HG03175 (cell line): ENCODE results near the gene ATOSA.

Experiments used
- ATAC-seq: cut with Tn5 transposase; IDR thresholded peaks from one replicate; pipeline ENCODE4 v1.9.1; 2021; ENCODE audit warnings: mild to moderate bottlenecking, moderate library complexity; ENCODE audit not compliant: unreplicated experiment

Gene ATOSA

DNA sequence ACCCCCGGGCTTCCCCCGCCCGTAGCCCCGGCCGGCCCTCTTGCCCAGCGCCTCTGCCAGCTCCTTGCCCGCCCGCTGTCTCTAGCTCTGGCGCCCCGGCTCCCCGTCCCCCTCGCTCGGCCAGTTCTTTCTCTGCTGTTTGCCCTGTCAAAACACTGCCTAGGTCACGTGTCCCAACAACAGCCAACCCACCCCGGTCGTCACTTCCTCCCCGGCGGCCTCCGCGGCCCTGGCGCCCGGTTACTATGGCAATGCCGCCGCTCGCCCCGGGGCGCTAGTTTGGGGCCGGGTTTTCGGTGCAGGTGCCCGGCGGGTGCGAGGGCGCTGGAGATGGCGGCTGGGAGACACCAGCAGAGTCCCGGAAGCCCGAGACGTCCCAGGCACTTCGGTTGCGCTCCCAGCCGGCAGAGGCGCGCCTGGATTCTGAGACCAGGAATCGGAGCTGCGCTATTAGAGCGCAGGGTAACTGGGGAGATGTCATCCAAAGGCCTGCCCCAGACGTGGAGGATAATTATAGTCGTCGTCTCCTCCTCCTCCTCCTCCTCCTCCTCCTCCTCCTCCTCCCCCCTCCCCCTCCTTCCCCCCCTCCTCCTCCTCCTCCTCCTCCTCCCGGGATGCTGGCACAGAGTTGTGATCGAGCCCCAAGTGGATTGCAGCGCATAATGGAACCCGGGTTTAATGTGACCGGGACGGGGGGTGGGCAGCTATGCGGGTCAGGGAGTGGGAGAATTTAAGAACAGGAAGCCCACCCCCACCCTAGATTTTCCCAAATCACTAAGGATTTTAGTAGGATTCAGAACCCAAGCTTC is at the start of gene ATOSA:
Gene ATOSA (minus strand): TSS at position 157 of the 809 bp plus-strand sequence. CDS start 1,367 bp downstream, outside the sequence.
- ATAC-seq: peak; percentile 68

DNA sequence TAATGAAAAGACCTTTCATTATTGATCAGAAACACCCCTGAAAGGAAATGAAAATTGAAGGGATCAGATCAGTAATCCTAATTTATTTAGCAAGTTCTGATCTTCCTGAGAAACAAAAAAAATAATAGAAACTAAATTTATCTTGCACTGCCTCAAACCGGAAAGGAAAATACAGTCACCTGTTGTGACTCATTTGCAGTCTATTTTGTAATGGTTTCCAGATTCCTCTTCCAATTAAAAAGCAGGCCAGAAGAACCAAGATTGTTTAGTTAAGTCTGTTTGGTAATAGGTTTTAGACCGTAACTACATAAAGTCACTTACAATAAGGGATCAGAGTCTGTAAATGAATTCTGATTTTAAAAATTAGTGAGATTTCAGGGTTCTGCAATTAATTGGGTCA is 49.7 kb upstream of the ATOSA start:
- no peak for ATAC-seq

DNA sequence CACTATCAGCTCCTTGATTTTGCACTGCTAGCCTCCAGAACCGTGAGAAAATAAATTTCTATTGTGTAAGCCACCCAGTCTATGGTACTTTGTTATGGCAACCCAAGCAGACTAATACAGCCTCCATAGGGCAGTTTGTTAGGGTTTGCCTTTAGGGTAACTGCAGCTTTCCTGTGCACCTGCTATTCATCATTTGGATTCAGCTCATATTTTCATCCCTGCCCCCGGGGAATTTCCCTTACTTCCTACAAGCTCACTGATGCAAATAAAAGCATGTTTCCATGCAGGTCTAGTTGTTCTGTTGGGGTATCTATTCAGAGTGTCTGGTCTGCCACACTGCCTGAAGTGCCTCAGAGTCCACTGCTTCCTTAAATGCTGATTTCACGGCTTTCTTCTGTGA is 48.6 kb upstream of the ATOSA start:
- no peak for ATAC-seq

DNA sequence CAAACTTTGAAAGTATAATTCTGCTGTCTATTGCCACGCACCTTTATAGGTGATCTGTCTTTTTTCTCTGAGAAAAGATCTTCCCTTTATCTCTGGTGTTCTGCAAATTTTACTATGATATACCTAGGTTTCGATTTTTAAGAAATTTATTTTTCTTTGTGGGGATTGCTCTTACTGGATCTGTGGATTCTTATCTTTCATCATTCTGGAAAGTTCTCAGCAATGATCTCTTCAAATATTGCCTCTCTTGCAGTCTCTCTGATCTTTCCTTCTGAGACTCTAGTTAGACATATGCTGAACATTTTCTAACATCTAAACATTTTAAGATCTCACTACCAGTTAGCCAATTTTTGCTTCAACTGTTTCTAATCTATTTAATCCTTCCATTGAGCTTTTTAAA is 47.0 kb upstream of the ATOSA start:
- no peak for ATAC-seq

DNA sequence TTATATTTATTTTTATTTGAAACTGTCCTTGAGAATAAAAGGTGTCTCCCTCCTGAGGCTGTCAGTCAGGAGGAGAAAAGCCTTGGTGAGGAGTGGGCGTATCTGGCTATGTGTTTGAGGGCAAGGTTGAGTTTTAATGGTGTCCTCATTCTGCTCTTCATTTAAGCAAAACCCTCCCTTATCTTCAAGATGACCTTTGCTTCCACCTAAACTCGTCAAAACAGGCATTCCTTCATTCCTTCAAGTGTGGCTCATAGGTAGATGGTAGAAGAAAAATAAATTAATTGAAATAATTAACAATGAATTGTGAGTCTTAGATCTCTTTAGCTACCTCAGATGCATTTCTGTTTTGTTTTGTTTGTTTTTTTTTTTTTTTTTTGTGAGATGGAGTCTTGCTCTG is 39.4 kb upstream of the ATOSA start:
- ATAC-seq: no peak

- no peak for ATAC-seq
Measured at GRCh38 chr15:52717924-52718323, 38.7 kb upstream of the ATOSA start.

- ATAC-seq: no peak
Measured at GRCh38 chr15:52717481-52717880, 38.3 kb upstream of the ATOSA start.

DNA sequence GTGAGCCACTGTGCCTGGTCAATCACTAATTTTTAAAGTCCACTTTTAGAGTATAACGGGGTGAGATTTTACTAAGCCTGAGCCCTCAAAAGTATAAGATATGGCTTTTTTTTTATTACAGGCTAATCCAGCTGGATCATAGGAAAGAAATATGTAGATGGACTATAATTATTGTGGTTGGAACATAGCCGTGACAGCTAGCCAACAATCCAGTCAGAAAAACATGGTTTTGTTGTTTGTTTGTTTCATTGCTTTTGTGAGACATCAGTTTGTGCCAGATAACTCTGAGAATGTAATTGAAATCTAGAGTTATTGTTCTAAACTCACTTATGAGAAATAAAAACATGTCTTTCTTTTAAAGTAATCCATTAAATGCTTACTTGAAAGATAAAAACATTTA is 37.3 kb upstream of the ATOSA start:
- no peak for ATAC-seq

DNA sequence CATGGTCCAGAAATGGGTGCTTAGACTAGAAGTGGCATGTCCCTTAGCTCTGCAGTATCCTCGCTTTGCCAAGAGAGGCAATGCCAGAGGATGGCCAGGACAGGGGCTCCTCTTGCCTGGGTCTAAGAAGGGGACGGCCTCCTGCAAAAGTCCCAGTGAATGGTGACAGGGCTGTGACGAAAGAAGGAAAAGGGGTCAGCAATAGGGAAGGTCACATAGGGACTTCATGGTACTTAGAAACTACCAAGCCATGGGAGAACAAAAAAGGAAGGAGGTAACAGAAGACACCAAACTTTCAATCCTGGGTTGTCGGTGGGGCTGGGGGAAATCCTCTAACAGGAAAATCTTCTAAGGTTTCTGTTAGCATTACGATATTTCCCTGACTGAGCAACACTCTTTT is 36.2 kb upstream of the ATOSA start:
- no peak for ATAC-seq

- ATAC-seq: no peak
Measured at GRCh38 chr15:52714968-52715367, 35.8 kb upstream of the ATOSA start.

- ATAC-seq: no peak
Measured at GRCh38 chr15:52710708-52711389, 31.7 kb upstream of the ATOSA start.

GRCh38 chr15:52710050-52710707 is 31.0 kb upstream of the ATOSA start:
- ATAC-seq: peak; percentile 48

DNA sequence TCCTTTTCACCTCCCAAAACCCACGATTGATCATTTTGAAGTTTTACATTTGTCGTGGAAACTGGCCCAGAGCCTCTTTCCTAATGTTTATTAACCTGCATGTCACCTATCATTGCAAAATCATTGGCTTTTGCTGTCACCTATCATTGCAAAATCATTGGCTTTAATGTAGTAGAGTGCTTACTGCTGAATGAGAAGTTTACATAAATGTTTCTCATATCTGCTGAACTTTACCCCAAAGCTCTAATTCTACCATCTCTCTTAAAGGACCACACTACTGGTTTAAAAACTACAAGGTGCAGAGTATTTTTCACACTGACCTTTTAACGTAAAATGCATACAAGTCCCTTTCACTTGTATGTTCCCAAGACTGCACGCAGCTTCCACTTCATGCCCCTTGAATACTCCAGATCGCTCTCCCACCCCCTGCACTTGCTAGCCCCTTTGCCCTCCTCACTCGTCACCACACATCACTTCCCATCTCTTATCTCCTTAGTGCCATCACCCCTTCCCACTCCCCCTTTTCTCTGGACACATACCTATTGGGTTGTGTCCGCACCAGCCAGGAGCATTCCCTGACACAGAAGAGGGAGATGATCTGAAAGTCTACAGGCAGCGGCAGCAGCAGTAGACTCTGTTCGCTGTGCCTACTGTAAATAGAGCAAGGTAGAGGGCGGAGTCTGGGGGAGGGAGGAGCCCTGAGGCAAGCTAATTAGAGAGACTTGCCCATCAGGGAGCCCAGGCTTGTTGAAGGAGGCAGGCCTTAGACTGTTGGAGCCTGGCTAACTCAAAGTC is 30.2 kb upstream of the ATOSA start:
- ATAC-seq: peak; percentile 76

GRCh38 chr15:52706091-52706490 is 26.9 kb upstream of the ATOSA start:
- no peak for ATAC-seq

- no peak for ATAC-seq
Measured at GRCh38 chr15:52702390-52702789, 23.2 kb upstream of the ATOSA start.

DNA sequence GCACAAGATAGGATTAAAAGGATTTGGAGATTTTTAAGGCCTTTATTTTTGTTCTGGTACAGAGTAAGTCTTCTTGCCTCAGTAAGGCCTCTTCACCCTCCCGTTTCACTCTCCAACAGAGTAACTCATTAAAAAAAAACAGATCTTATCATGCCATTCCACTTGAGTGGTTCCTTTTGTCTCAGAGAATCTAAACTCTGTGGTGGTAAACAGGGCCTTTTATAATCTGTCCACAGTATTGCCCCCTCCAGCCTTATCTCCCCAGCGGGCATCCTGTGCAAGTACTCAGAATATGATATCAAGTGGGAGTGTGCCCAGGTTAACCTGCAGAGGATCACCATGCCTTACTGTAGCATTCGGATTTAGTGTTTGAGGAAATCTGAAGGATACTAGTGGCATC is 20.3 kb upstream of the ATOSA start:
- ATAC-seq: no peak

DNA sequence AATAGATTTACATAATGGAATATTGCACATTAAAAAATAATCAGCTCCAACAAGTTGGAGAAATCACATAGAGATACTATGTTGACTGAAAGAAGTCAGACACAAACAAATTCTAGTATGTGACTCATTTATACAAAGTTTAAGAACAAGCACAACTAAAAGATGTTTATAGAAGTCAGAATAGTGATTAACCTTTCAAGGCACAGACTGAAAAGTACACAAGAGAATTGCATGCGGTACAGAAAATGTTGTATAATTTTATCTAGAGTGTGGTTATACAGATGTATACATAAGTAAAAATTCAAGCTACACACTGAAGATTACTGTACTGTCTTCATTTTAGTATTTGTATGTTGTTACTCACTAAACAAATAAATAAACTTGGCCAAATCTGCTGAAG is 19.3 kb upstream of the ATOSA start:
- ATAC-seq: no peak

DNA sequence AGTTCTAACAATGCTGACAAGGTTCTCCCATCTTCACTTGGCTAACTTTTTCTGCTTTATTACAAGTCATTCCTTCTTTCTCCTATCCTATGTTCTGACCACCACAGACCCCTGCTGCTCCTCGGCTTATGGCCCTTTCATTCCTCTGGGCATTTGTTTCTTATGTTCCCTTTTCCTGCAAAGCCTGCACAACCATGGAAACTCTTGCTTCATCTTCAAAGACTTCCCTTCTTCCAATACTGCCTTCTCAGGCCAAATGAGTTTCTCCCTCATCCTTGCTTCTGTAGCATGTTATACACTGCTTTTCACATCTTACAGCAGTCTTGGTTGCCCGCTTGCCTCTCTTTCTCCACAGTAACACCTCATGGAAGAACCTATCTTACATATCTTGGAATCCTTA is 17.9 kb upstream of the ATOSA start:
- ATAC-seq: no peak

GRCh38 chr15:52695154-52695553 is 16.0 kb upstream of the ATOSA start:
- no peak for ATAC-seq

DNA sequence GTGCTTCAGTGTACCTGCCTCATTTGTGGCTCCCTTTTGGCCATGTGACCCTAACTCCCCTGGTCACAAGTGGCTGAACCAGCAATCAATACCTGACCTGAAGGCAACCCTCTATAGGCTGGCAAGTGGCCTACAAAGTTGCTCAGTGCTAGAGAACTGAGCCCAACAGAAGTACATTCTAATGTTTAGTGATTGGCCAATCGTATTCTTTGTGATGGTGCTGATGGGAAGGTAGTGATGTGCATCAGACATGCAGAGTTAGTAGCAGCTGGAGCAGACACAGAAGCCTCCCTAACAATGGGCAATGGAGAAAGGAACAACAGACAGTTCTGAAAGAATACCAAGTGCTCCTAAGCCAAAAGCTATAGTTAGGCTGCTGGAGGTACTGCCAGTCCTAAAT is 10.4 kb upstream of the ATOSA start:
- ATAC-seq: no peak

- peak; percentile 56 for ATAC-seq
Measured at GRCh38 chr15:52683580-52683979, 4.4 kb upstream of the ATOSA start.
